H1 (cell line): ENCODE data around the gene MZF1. TPM values are rescaled to one million over a fixed set of nuclear protein-coding genes. Genes with fewer than 3 reads are reported as not detected.

Experiments
- CTCF ChIA-PET: fragments of 300-600 bp; sonication (Branson Sonifier 250); formaldehyde crosslinking; loops from one replicate; lab custom pipeline; 2021; ENCODE audit not compliant: partially characterized antibody; lab: Charles Lee
- POLR2A ChIA-PET: fragments of 300-600 bp; sonication (Branson Sonifier 250); formaldehyde crosslinking; loops from one replicate; lab custom pipeline; 2021; ENCODE audit warnings: inconsistent platforms; ENCODE audit not compliant: partially characterized antibody; lab: Charles Lee
- DNase-seq, 2 experiments: peaks; one replicate each; pipeline versions ENCODE4 v3.0.0 to v3.0.0-alpha.2; 2010 to 2022; ENCODE audit warnings: low spot score in 2 of 2, low read depth in 1 of 2, mixed read lengths in 1 of 2
- FAIRE-seq: peaks from 2 replicates; lab custom pipeline; 2011; peaks lifted over from hg19 to GRCh38; lab: Jason Lieb, UNC
- H2AFZ ChIP-seq: 2 replicates; pipeline ENCODE4 v1.8.1; 2012; ENCODE audit warnings: low read length, inconsistent platforms
- H2AK5ac ChIP-seq: 2 replicates; pipeline ENCODE4 v1.6.1; 2013; ENCODE audit warnings: low read depth, low read length
- H2BK120ac ChIP-seq: replicated peaks from 2 replicates; pipeline ENCODE3; 2013; ENCODE audit warnings: low read depth, low read length, inconsistent platforms
- H2BK12ac ChIP-seq: 2 replicates; pipeline ENCODE4 v1.6.1; 2013; ENCODE audit warnings: low read depth, low read length
- H2BK15ac ChIP-seq: 2 replicates; pipeline ENCODE4 v1.6.1; 2013; ENCODE audit warnings: low read length
- H2BK20ac ChIP-seq: 2 replicates; pipeline ENCODE4 v1.6.1; 2013; ENCODE audit warnings: low read length
- H2BK5ac ChIP-seq: 2 replicates; pipeline ENCODE4 v1.6.1; 2013; ENCODE audit warnings: low read depth, low read length
- H3K14ac ChIP-seq: 2 replicates; pipeline ENCODE4 v1.6.1; 2013; ENCODE audit warnings: inconsistent platforms; ENCODE audit not compliant: insufficient read length
- H3K18ac ChIP-seq: 2 replicates; pipeline ENCODE4 v1.6.1; 2013; ENCODE audit warnings: low read length; ENCODE audit errors: extremely low read depth
- H3K23ac ChIP-seq: 2 replicates; pipeline ENCODE4 v1.6.1; 2013; ENCODE audit warnings: inconsistent platforms; ENCODE audit not compliant: insufficient read length
- H3K23me2 ChIP-seq: 2 replicates; pipeline ENCODE4 v1.6.1; 2013; ENCODE audit warnings: low read depth, low read length
- H3K27ac ChIP-seq: 2 replicates; pipeline ENCODE4 v1.6.1; 2011; ENCODE audit warnings: low read depth, low read length, inconsistent platforms
- H3K27me3 ChIP-seq, 4 experiments: replicated peaks in 1 of 4; 1 replicate in 1 of 4; 2 replicates in 3 of 4; pipeline versions ENCODE4 v1.6.1 to v1.8.1; 2011 to 2013; ENCODE audit warnings: low read length in 3 of 4, mild to moderate bottlenecking in 3 of 4, inconsistent platforms in 2 of 4, mixed read lengths in 2 of 4, moderate library complexity in 1 of 4; ENCODE audit not compliant: control insufficient read depth in 3 of 4, insufficient read depth in 3 of 4; ENCODE audit errors: extremely low read depth in 1 of 4
- H3K36me3 ChIP-seq, 4 experiments: 2 replicates each; pipeline versions ENCODE4 v1.6.1 to v1.8.1; 2011 to 2013; ENCODE audit warnings: mild to moderate bottlenecking in 4 of 4, low read length in 3 of 4, moderate library complexity in 2 of 4, control low read depth in 1 of 4, inconsistent platforms in 1 of 4; ENCODE audit not compliant: insufficient read depth in 4 of 4, control insufficient read depth in 2 of 4
- H3K4ac ChIP-seq: replicated peaks from 2 replicates; pipeline ENCODE3; 2013; ENCODE audit warnings: low read length, low read depth, mixed read lengths, inconsistent platforms; ENCODE audit not compliant: insufficient read length
- H3K4me1 ChIP-seq, 4 experiments: replicated peaks in 1 of 4; 1 replicate in 1 of 4; 2 replicates in 3 of 4; pipeline versions ENCODE4 v1.6.1 to v1.8.1; 2011 to 2013; ENCODE audit warnings: low read length in 3 of 4, inconsistent platforms in 2 of 4, mixed read lengths in 1 of 4; ENCODE audit not compliant: insufficient read depth in 4 of 4, control insufficient read depth in 3 of 4
- H3K4me2 ChIP-seq, 2 experiments: 2 replicates each; pipeline versions ENCODE4 v1.6.1 to v1.8.1; 2011 to 2013; ENCODE audit warnings: low read depth in 2 of 2, low read length in 2 of 2, control low read depth in 1 of 2, inconsistent platforms in 1 of 2, mild to moderate bottlenecking in 1 of 2; ENCODE audit not compliant: insufficient read depth in 1 of 2
- H3K4me3 ChIP-seq, 4 experiments: fragments of 200-600, 300-600 bp in 1 of 4; sonication (generic), shearing (Covaris generic), sonication (Bioruptor Twin) in 1 of 4; 2 replicates each; pipeline versions ENCODE4 v1.5.1 to v1.8.1; 2011 to 2016; ENCODE audit warnings: low read length in 4 of 4, low read depth in 3 of 4, control low read depth in 2 of 4, inconsistent platforms in 2 of 4, mild to moderate bottlenecking in 2 of 4, mixed read lengths in 1 of 4, moderate library complexity in 1 of 4; ENCODE audit not compliant: insufficient read depth in 2 of 4; ENCODE audit errors: extremely low read depth in 1 of 4
- H3K56ac ChIP-seq: replicated peaks from 2 replicates; pipeline ENCODE3; 2013; ENCODE audit warnings: low read depth, mild to moderate bottlenecking, mixed read lengths, low read length, inconsistent platforms; ENCODE audit not compliant: insufficient read length
- H3K79me1 ChIP-seq: 2 replicates; pipeline ENCODE4 v1.6.1; 2013; ENCODE audit warnings: low read depth, low read length, control low read depth
- H3K79me2 ChIP-seq, 2 experiments: 2 replicates each; pipeline versions ENCODE4 v1.6.1 to v1.8.1; 2012 to 2013; ENCODE audit warnings: low read length in 2 of 2, mild to moderate bottlenecking in 2 of 2, inconsistent platforms in 1 of 2; ENCODE audit not compliant: insufficient read depth in 2 of 2, control insufficient read depth in 1 of 2
- H3K9ac ChIP-seq, 4 experiments: replicated peaks in 1 of 4; 1 replicate in 1 of 4; 2 replicates in 3 of 4; pipeline versions ENCODE4 v1.6.1 to v1.8.1; 2011 to 2013; ENCODE audit warnings: low read depth in 3 of 4, low read length in 3 of 4, control low read depth in 2 of 4, mild to moderate bottlenecking in 2 of 4, moderate library complexity in 2 of 4, inconsistent platforms in 1 of 4; ENCODE audit errors: extremely low read depth in 1 of 4
- H3K9me3 ChIP-seq, 2 experiments: 2 replicates each; pipeline versions ENCODE4 v1.6.1 to v1.8.1; 2012 to 2013; ENCODE audit warnings: mild to moderate bottlenecking in 2 of 2, moderate library complexity in 2 of 2, control low read depth in 1 of 2, inconsistent platforms in 1 of 2, low read depth in 1 of 2, low read length in 1 of 2, mixed read lengths in 1 of 2; ENCODE audit not compliant: insufficient read depth in 2 of 2
- H4K20me1 ChIP-seq, 2 experiments: replicated peaks in 1 of 2; 2 replicates each; pipeline versions ENCODE3 to v1.8.1; 2011 to 2013; ENCODE audit warnings: inconsistent platforms in 2 of 2, low read length in 2 of 2, mild to moderate bottlenecking in 1 of 2; ENCODE audit not compliant: insufficient read depth in 2 of 2, control insufficient read depth in 1 of 2
- H4K5ac ChIP-seq: 2 replicates; pipeline ENCODE4 v1.6.1; 2013; ENCODE audit warnings: low read length, low read depth, mixed read lengths, inconsistent platforms; ENCODE audit not compliant: insufficient read length
- H4K8ac ChIP-seq: 2 replicates; pipeline ENCODE4 v1.8.0; 2013; ENCODE audit warnings: mild to moderate bottlenecking, moderate library complexity, low read length, inconsistent platforms; ENCODE audit not compliant: insufficient read depth; ENCODE audit errors: extremely low read depth
- H4K91ac ChIP-seq: replicated peaks from 2 replicates; pipeline ENCODE3; 2013; ENCODE audit warnings: low read length, mixed read lengths, inconsistent platforms; ENCODE audit not compliant: insufficient read length
- WGBS, 2 experiments: shearing (Covaris generic) in 1 of 2; methylation state at CpG; one replicate each; pipeline versions ENCODE4 v1.1.6 to v1.1.7; 2013 to 2015; ENCODE audit warnings: low lambda C conversion rate in 2 of 2, mixed read lengths in 2 of 2, inconsistent platforms in 1 of 2, low coverage in 1 of 2, missing lambda C conversion rate in 1 of 2; ENCODE audit not compliant: insufficient replicate concordance in 2 of 2, insufficient coverage in 1 of 2, insufficient read length in 1 of 2; ENCODE audit errors: extremely low coverage in 1 of 2, missing lambda C conversion rate in 1 of 2; 5-methylcytosine and 5-hydroxymethylcytosine counted together
- polyA plus RNA-seq, 7 experiments: library from polyadenylated mRNA; depleted of rRNA in 3 of 7; stranded (reverse) in 5 of 7; unstranded in 2 of 7; fragments of >200 nt in 5 of 7; fragments of 200-250 nt in 2 of 7; gene quantifications; 1 replicate in 5 of 7; 2 replicates in 1 of 7; 4 replicates in 1 of 7; pipeline versions ENCODE4 v1.2.1 to v1.2.3, GENCODE V29; 2011 to 2013; ENCODE audit warnings: missing spikeins in 2 of 7, mixed read lengths in 2 of 7
- total RNA-seq: library from RNA; stranded (reverse); fragmentation: NEBNext Ultra II Directional; extraction: Animal tissue kit (Norgen Biotek cat#: 25700); gene quantifications from 2 replicates; pipeline ENCODE4 v1.2.1, GENCODE V29; 2021

MZF1 gene
- total and polyA plus RNA-seq, 2 of the 8 experiments (the other 6 are each of a cell fraction or from before 2014, with no cell fraction given), result 15.2 to 25.0 TPM

- no peak overlapping the region for H3K4me2 ChIP-seq
- POLR2A ChIA-PET, result interaction anchor here (1.0 to 1.5 kb wide), 2 partner anchors 10 to 25 kb away, joined by 3 read pairs; no protein-coding TSS in a partner anchor
- H4K20me1 ChIP-seq, result peaks cover 0 to 11% of the 10 kb centered on the region in 2 experiments
- H3K27me3 ChIP-seq, result no peaks in the 10 kb centered on the region
- no peak overlapping the region for H3K9ac ChIP-seq
- H2BK5ac ChIP-seq, result no peak overlapping the region
- no peak overlapping the region for H2AK5ac ChIP-seq
- H3K4ac ChIP-seq, result no peak overlapping the region
- H2BK120ac ChIP-seq, result no peak overlapping the region
- H4K91ac ChIP-seq, result no peak overlapping the region
- peaks cover 0 to 3% (median 0%) of the 10 kb centered on the region in 4 experiments; a peak in 2 of 7 replicates for H3K4me1 ChIP-seq
- DNase-seq (no peak), FAIRE-seq (no peak)
- no peak overlapping the region for H4K8ac ChIP-seq
- no peaks in the 10 kb centered on the region; the same call in 1 of the 2 replicates for H3K23me2 ChIP-seq
- H2BK12ac ChIP-seq, result no peak overlapping the region
- peaks cover 0 to 3% (median 0%) of the 10 kb centered on the region in 4 experiments; a peak in 1 of 8 replicates for H3K36me3 ChIP-seq
- CTCF ChIA-PET, result interaction anchor here (1.3 to 2.3 kb wide), 2 partner anchors 10 to 72 kb away, joined by 3 to 7 read pairs; no protein-coding TSS in a partner anchor
- H3K9me3 ChIP-seq, result no peaks in the 10 kb centered on the region
- H3K14ac ChIP-seq, result no peak overlapping the region
- H3K79me1 ChIP-seq, result 0 out of 2 replicates have a peak, but pooled peaks cover 3% of the 10 kb centered on the region
- 87% methylated on average over 3 of the region's 4 CpGs; no CpG with 5 or more reads in 1 of the 2 experiments for WGBS, 2 experiments
- no peak overlapping the region for H3K23ac ChIP-seq
- no peak overlapping the region for H4K5ac ChIP-seq
- H3K4me3 ChIP-seq, result no peak overlapping the region
- H2BK20ac ChIP-seq, result no peak overlapping the region
- H3K79me2 ChIP-seq, result no peaks in the 10 kb centered on the region
- no peak overlapping the region for H3K27ac ChIP-seq
- H2AFZ ChIP-seq, result no peak overlapping the region
- no peak overlapping the region for H3K18ac ChIP-seq
- no peak overlapping the region for H3K56ac ChIP-seq
- H2BK15ac ChIP-seq, result 0 out of 2 replicates have a peak overlapping the region, but pooled peaks have one; percentile 53
Observed at GRCh38 chr19:58586133-58586765, 13.1 kb upstream of the MZF1 start.
